Measurements from ENCODE around the gene HKDC1.
"Not testable (repeated sequence)": the region's sequence is repeated elsewhere in the genome, so short reads cannot be mapped to it uniquely, and the experiment has no call there.

The HKDC1 gene, protein sequence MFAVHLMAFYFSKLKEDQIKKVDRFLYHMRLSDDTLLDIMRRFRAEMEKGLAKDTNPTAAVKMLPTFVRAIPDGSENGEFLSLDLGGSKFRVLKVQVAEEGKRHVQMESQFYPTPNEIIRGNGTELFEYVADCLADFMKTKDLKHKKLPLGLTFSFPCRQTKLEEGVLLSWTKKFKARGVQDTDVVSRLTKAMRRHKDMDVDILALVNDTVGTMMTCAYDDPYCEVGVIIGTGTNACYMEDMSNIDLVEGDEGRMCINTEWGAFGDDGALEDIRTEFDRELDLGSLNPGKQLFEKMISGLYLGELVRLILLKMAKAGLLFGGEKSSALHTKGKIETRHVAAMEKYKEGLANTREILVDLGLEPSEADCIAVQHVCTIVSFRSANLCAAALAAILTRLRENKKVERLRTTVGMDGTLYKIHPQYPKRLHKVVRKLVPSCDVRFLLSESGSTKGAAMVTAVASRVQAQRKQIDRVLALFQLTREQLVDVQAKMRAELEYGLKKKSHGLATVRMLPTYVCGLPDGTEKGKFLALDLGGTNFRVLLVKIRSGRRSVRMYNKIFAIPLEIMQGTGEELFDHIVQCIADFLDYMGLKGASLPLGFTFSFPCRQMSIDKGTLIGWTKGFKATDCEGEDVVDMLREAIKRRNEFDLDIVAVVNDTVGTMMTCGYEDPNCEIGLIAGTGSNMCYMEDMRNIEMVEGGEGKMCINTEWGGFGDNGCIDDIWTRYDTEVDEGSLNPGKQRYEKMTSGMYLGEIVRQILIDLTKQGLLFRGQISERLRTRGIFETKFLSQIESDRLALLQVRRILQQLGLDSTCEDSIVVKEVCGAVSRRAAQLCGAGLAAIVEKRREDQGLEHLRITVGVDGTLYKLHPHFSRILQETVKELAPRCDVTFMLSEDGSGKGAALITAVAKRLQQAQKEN

DNA sequence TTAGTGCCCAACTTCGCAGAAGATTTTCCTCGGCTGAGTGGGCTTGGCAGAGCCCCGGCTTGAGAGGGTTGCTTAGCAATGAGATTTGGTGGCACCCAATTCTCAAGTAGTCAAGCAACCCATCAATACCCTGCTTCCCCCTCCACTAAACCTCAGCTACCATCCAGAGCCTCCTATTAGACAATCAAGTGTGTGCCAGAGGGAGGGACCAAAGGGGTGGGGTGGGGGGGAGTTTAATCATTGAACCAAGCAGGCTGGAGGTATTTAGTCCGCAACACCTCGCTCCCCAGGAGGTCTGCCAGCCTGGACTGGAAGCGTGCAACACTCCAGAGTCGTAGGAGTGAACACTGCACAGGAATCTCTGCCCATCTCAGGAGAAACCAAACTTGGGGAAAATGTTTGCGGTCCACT is at the start of gene HKDC1:
Gene HKDC1 (plus strand): TSS at position 292 of the 411 bp plus-strand sequence. CDS start 104 bp downstream, at position 396.
- DNase-seq (ENCODE audit: low read depth, low spot score), result no peak

GRCh38 chr10:69172241-69172982 is 47.7 kb upstream of the HKDC1 start:
- no peak for DNase-seq (ENCODE audit: low read depth, low spot score)

- DNase-seq (ENCODE audit: low read depth, low spot score), result not testable (repeated sequence)
Measured at GRCh38 chr10:69175326-69175725, 44.8 kb upstream of the HKDC1 start.

- DNase-seq (ENCODE audit: low read depth, low spot score), result no peak
Measured at GRCh38 chr10:69176823-69177222, 43.3 kb upstream of the HKDC1 start.

GRCh38 chr10:69179089-69179742 is 40.9 kb upstream of the HKDC1 start:
- DNase-seq (ENCODE audit: low read depth, low spot score), result no peak

- DNase-seq (ENCODE audit: low read depth, low spot score), result peak; percentile 92
Measured at GRCh38 chr10:69179743-69180524, 40.2 kb upstream of the HKDC1 start, which contains the start of gene SUPV3L1. TSS of gene SUPV3L1 (plus strand) at chr10:69180234. CDS start at chr10:69180292, 58 bp downstream.

DNA sequence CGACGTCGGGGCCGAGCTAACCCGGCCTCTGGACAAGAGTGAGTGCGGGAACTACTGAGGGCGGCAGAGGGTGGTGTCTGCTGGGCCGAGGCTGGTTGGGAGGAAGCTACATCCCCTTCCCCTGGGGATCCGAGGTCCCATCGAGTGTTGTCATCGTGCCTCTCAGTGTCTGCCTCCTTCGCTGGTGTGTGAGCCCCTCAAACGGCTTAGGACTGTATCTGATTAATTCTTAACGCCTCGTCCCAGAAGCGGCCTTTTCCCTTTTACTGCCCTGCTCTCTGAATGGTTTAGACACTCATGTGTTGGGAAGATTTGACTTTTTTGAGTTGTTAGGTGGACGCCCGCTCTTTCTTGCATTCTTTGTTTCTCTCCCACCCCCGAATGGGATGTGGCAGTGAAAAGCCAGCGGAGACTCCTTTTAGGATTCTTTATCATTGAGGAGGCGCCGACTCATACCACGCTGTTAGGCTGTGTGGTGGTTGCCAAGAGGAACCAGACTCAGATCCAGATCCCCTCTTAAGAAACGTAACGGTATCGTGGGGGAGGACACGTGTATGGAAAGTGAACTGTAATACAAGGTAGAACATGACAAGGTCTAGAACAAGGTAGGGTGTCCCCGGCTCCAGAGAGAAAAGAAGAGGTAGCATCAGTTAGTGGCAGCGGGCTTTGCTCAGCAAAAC is 39.5 kb upstream of the HKDC1 start:
- peak; percentile 1 for DNase-seq (ENCODE audit: low read depth, low spot score)

DNA sequence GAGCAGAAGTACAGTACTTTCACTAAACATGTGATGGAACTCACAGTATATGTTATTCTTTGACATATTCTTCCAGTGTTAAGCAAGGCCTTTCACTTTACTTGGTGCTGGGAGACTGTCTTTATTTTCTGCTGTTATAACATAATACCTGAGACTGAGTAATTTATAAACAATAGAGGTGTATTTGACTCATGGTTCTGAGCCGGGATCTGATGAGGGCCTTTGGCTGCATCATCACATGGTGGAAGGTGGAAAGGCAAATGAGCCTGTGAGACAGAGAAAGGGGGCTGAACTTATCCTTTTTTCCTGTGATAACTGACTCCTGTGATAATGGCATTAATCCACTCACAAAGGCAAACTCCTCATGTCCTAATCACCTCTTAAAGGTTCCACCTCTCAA is 38.7 kb upstream of the HKDC1 start:
- DNase-seq (ENCODE audit: low read depth, low spot score), result no peak

DNA sequence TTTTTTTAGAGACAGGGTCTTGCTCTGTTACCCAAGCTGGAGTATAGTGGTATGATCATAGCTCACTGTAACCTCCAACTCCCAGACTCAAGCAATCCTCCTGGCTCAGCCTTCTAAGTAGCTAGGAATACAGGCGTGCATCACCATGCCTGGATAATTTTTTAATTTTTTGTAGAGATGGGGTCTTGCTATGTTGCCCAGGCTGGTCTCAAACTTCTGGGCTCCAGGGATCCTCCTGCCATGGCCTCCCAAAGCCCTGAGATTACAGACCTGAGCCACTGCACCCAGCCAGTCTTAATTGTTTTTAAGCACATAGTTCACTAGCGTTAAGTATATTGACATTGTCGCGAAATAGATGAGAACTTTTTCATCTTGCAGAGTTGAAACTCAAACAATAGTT is 38.1 kb upstream of the HKDC1 start:
- no peak for DNase-seq (ENCODE audit: low read depth, low spot score)

GRCh38 chr10:69186524-69186923 is 33.6 kb upstream of the HKDC1 start:
- no peak for DNase-seq (ENCODE audit: low read depth, low spot score)

DNA sequence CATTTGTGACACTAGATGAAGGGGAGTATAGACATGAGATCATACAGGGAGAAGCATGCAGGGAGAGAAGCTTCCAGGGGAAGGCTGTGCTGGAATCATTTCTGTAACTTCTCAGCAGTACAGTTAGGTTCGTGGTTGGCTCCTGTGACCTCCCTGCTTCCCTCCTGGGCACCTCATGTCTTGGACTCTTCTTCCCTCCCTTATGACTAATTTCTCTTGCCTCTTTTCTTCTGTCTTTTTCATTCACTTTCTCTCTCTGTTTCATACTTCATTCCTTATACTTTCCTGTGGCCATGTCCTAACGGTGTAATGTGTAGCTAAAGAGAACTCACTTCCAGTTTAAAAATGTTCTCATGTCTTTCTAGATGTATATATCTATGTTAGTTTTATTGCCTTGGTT is 19.1 kb upstream of the HKDC1 start:
- DNase-seq (ENCODE audit: low read depth, low spot score), result no peak

- no peak for DNase-seq (ENCODE audit: low read depth, low spot score)
Measured at GRCh38 chr10:69202332-69202731, 17.8 kb upstream of the HKDC1 start.

- no peak for DNase-seq (ENCODE audit: low read depth, low spot score)
Measured at GRCh38 chr10:69208761-69209160, 11.4 kb upstream of the HKDC1 start.

DNA sequence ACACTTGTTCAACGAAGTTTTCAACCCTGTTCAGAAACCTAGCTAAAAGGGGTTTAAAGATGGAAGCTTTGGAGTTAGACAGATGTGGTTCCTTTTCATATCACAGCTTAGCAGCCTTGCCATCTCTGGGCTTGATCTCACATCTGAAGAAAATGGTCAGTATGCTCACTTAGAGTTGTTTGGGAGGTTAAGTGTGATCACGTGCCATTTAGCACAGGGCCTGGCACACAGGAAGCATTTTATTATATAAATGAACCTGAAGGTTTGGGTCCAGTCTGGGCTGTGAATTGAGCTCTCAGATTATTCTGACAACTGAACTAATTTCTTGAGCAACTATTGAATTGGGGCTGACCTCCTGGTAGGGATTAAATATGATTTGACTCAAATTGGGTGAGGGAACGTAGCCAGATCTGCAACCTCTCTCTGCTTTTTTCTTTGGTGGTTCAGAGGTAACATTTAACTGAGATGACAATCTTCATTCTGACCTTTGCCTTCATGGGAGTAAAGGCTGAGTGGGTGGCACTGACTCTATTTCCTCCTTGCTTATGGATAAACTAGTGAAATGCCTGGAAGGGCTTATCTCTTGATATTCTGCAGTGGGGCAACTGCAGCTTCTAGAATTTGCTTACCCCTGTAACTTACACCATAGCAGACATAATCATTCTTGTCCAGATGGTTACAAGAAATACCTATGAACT is 10.2 kb upstream of the HKDC1 start:
- no peak for DNase-seq (ENCODE audit: low read depth, low spot score)

DNA sequence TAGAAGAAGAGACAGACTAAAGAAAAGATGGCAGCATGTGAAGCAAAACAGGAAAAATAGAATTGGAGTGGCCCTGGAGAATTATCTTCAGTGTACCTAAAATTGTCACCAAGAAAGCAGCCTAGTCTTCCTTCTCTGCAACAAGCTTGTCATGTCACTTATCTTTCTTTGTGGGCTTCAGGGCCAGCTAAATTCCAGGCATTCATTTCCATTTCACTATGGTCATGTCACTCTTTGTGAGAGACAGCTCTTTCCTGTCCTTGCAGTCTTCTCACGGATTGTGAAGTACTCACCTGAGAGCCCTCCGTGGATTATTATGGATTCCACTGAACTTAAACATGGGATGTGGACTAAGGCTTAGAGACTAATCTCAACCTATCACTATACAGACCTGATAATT is 9.0 kb upstream of the HKDC1 start:
- no peak for DNase-seq (ENCODE audit: low read depth, low spot score)

DNA sequence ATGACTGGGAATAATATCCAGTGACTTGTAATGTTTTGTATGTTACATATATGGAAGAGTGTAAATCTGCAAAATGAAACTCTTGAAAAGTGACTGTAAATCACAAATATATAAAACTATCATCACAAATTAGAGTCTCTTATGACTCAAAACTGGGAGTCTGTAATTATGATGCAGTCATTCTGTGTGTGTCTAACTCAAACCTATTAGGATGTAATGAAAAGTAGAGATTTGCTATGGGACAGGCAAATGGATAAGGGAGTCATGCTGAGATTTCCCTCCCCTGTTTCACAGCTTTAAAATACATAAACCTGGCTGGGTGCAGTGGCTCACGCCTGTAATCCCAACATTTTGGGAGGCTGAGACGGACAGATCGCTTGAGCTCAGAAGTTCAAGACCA is 8.6 kb upstream of the HKDC1 start:
- no peak for DNase-seq (ENCODE audit: low read depth, low spot score)

DNA sequence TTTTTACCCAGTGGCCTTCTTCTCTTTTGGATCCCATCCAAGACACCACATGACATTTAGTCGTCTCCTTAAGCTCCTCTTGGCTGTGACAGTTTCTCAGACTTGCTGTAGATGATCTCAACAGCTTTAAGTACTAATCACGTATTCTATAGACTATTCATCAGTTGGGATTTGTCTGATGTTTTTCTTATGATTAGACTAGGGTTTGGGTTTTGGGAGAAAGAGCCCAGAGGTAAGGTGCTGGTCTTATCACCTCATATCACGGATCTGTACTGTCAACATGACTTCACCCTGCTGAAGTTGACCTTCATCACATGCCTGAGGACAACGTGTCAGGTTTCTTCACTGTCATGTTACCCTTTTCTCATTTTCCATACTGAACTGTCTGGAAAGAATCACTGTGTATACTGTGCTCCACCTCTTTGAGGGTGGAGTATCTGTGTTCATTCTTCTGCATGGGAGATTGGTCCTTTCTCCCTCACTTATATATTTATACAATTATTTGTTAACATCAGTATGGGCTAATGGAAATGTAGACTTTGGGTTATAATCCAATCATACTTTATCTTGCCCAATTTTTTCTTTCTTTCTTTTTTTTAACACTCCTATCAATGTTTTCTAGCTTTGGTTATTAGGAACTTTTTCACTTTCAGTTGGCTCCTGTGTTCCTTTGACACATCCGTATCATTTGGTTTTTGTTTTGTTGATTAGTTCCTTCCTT is 6.4 kb upstream of the HKDC1 start:
- DNase-seq (ENCODE audit: low read depth, low spot score), result no peak

GRCh38 chr10:69214666-69215131 is 5.4 kb upstream of the HKDC1 start:
- no peak for DNase-seq (ENCODE audit: low read depth, low spot score)
